K562 (cell line): ENCODE data around the gene MYO9A. TPM values are rescaled to one million over a fixed set of nuclear protein-coding genes. Genes with fewer than 3 reads are reported as not detected.

Source experiments
- ATAC-seq: fragments of 200-7000 bp; cut with Tn5 transposase; 3 replicates; pipeline ENCODE4 v1.9.1; 2020; ENCODE audit warnings: moderate library complexity
- BruUV-seq: library from RNA; stranded (reverse); fragments of 400-500 nt; replicated peaks from 2 replicates; lab custom pipeline; 2021; lab: Mats Ljungman, UMichigan
- CTCF ChIA-PET: fragments of 300-600 bp; formaldehyde crosslinking; extraction: SDS; loops from one replicate; lab custom pipeline; 2021; ENCODE audit warnings: low intra/inter-chr PET ratio; lab: Yijun Ruan, JAX
- POLR2A ChIA-PET: fragments of 300-600, 350-650 bp; sonication (Branson Sonifier 250); formaldehyde crosslinking; extraction: SDS; loops from one replicate; lab custom pipeline; 2021; ENCODE audit warnings: antibody characterized with exemption, inconsistent platforms; lab: Yijun Ruan, JAX
- DNase-seq, 4 experiments: peaks; one replicate each; pipeline versions ENCODE4 v3.0.0 to v3.0.0-alpha.2; 2011 to 2018; ENCODE audit warnings: low spot score in 3 of 4, mixed read lengths in 3 of 4; ENCODE audit errors: extremely low read depth in 1 of 4
- FAIRE-seq: peaks from 2 replicates; lab custom pipeline; 2011; peaks lifted over from hg19 to GRCh38; lab: Jason Lieb, UNC
- H2AFZ ChIP-seq: 2 replicates; pipeline ENCODE4 v1.6.0; 2011; ENCODE audit warnings: low read depth, low read length, control low read depth, inconsistent platforms
- H3K27ac ChIP-seq: fragments of 200-600 bp; 3 replicates; pipeline ENCODE4 v1.8.0; 2011; ENCODE audit warnings: low read depth, mild to moderate bottlenecking, control low read depth, inconsistent platforms, low read length, moderate library complexity, mixed read lengths; ENCODE audit errors: extremely low read depth
- H3K27me3 ChIP-seq, 2 experiments: fragments of 300-600 bp in 1 of 2; 2 replicates in 1 of 2; 3 replicates in 1 of 2; pipeline versions ENCODE4 v1.6.0 to v1.8.0; 2011; ENCODE audit warnings: inconsistent platforms in 2 of 2, low read length in 2 of 2, mild to moderate bottlenecking in 1 of 2, mixed read lengths in 1 of 2, moderate library complexity in 1 of 2; ENCODE audit not compliant: control insufficient read depth in 2 of 2, insufficient read depth in 2 of 2
- H3K36me3 ChIP-seq: fragments of 300-600 bp; 3 replicates; pipeline ENCODE4 v1.8.0; 2011; ENCODE audit warnings: mild to moderate bottlenecking, low read length, inconsistent platforms; ENCODE audit not compliant: control insufficient read depth, insufficient read depth
- H3K4me1 ChIP-seq, 2 experiments: fragments of 200-600 bp in 1 of 2; replicated peaks in 1 of 2; 2 replicates in 1 of 2; 3 replicates in 1 of 2; pipeline versions ENCODE4 v1.5.1 to v1.8.0; 2011; ENCODE audit warnings: inconsistent platforms in 2 of 2, low read length in 2 of 2, mild to moderate bottlenecking in 1 of 2, mixed read lengths in 1 of 2, moderate library complexity in 1 of 2; ENCODE audit not compliant: control insufficient read depth in 2 of 2, insufficient read depth in 2 of 2
- H3K4me2 ChIP-seq: 2 replicates; pipeline ENCODE4 v1.6.1; 2011; ENCODE audit warnings: low read length, control low read depth, inconsistent platforms, mixed read lengths; ENCODE audit not compliant: insufficient read depth
- H3K4me3 ChIP-seq: fragments of 200-600 bp; sonication (generic), shearing (Covaris generic); 2 replicates; pipeline ENCODE4 v1.5.1; 2016; ENCODE audit warnings: control low read depth, inconsistent platforms
- H3K79me2 ChIP-seq: fragments of 200-600 bp; 3 replicates; pipeline ENCODE4 v1.8.0; 2011; ENCODE audit warnings: low read length, inconsistent platforms; ENCODE audit not compliant: control insufficient read depth, insufficient read depth
- H3K9ac ChIP-seq, 2 experiments: 2 replicates each; pipeline versions ENCODE4 v1.6.0 to v1.6.1; 2011; ENCODE audit warnings: low read depth in 2 of 2, low read length in 2 of 2, control low read depth in 1 of 2, inconsistent platforms in 1 of 2, mild to moderate bottlenecking in 1 of 2, mixed read lengths in 1 of 2; ENCODE audit not compliant: insufficient read depth in 1 of 2
- H3K9me1 ChIP-seq: one replicate; pipeline ENCODE4 v1.6.0; 2011; ENCODE audit warnings: inconsistent platforms, mild to moderate bottlenecking, low read length, moderate library complexity; ENCODE audit not compliant: control insufficient read depth, insufficient read depth
- H3K9me3 ChIP-seq: replicated peaks from 2 replicates; pipeline ENCODE4 v1.5.1; 2011; ENCODE audit warnings: low read depth, low read length, inconsistent platforms; ENCODE audit not compliant: control insufficient read depth, insufficient read depth
- H4K20me1 ChIP-seq: replicated peaks from 2 replicates; pipeline ENCODE4 v1.6.1; 2011; ENCODE audit warnings: low read length, inconsistent platforms, mixed read lengths; ENCODE audit not compliant: control insufficient read depth, insufficient read depth
- HMGXB4 ChIP-seq: sonication (generic); formaldehyde crosslinking; IDR thresholded peaks from 2 replicates; pipeline ENCODE4 v1.8.1; 2023; ENCODE audit warnings: mild to moderate bottlenecking, missing genetic modification reagents
- NFIC ChIP-seq: fragments of 450-650 bp; IDR thresholded peaks from 2 replicates; pipeline ENCODE4 v1.6.1; 2017; ENCODE audit warnings: mild to moderate bottlenecking, inconsistent platforms
- NRF1 ChIP-seq, 2 experiments: fragments of 450-650 bp; IDR thresholded peaks in 1 of 2; conservative IDR thresholded peaks in 1 of 2; 2 replicates each; pipeline ENCODE4 v1.6.1; 2014; ENCODE audit warnings: mild to moderate bottlenecking in 2 of 2
- PHF21A ChIP-seq: fragments of 450-650 bp; IDR thresholded peaks from 2 replicates; pipeline ENCODE4 v1.6.1; 2017; ENCODE audit warnings: low read depth, borderline replicate concordance
- ZNF277 ChIP-seq: fragments of 250-450 bp; sonication (Bioruptor Pico); IDR thresholded peaks from 2 replicates; pipeline ENCODE4 v1.8.0; 2022; ENCODE audit warnings: inconsistent platforms, mild to moderate bottlenecking, moderate library complexity, borderline replicate concordance
- WGBS: fragments of 100-300 bp; shearing (Covaris generic); methylation state at CpG from one replicate; pipeline ENCODE4 v1.1.6; 2016; ENCODE audit warnings: low coverage, mixed read lengths; ENCODE audit not compliant: insufficient coverage; ENCODE audit errors: missing lambda C conversion rate; 5-methylcytosine and 5-hydroxymethylcytosine counted together
- in situ Hi-C: fragments of 300-500 bp; cut with MboI; formaldehyde crosslinking; loops from 4 replicates; pipeline ENCODE4 v1.15.0; 2018; ENCODE audit warnings: inconsistent platforms, mixed read lengths
- intact Hi-C: fragments of 100-400 bp; cut with micrococcal nuclease; formaldehyde crosslinking; loops from 2 replicates; pipeline ENCODE4 v1.14.2; 2022
- polyA plus RNA-seq, 8 experiments: library from polyadenylated mRNA; depleted of rRNA in 4 of 8; stranded (reverse) in 5 of 8; unstranded in 3 of 8; fragments of >200 nt; fragmentation: Nextera tagmentation in 2 of 8; fragmentation: Illumina TruSeq in 1 of 8; extraction: Ambion mirVana in 2 of 8; extraction: Trizol in 1 of 8; gene quantifications; 2 replicates each; pipeline versions ENCODE4 v1.2.1 to v1.2.3, GENCODE V29; 2011 to 2014; ENCODE audit warnings: inconsistent platforms in 1 of 8, missing spikeins in 1 of 8
- total RNA-seq, 7 experiments: library from RNA; depleted of rRNA in 6 of 7; stranded (reverse); fragments of >200 nt in 6 of 7; fragmentation: Illumina TruSeq in 2 of 7; extraction: Trizol in 2 of 7; gene quantifications; 2 replicates each; pipeline versions ENCODE4 v1.2.1 to v1.2.3, GENCODE V29; 2011 to 2021; ENCODE audit warnings: low replicate concordance in 1 of 7

Gene MYO9A
- total and polyA plus RNA-seq, 9 of the 15 experiments (the other 6 are each of a cell fraction or from before 2014, with no cell fraction given), result 1.9 to 15.4 (median 5.8) TPM

GRCh38 chr15:72135719-72136118 lies 17.8 kb upstream of the MYO9A start:
- no peaks in the 10 kb centered on the region for H3K79me2 ChIP-seq
- no peaks in the 10 kb centered on the region for H3K9me1 ChIP-seq
- FAIRE-seq (no peak), ATAC-seq (no peak), DNase-seq (no peak)
- H3K9me3 ChIP-seq, result no peaks in the 10 kb centered on the region
- no peak overlapping the region for H2AFZ ChIP-seq
- intact Hi-C loops, result no loop called here
- CTCF ChIA-PET, result interaction anchor here (0.6 kb wide), 1 partner anchor 1312 kb away, joined by 10 read pairs; no protein-coding TSS in a partner anchor
- 4% methylated on average over 2 of the region's 2 CpGs for WGBS
- POLR2A ChIA-PET, result no interaction called here
- in situ Hi-C loops, result no loop called here
- no peaks in the 10 kb centered on the region for H4K20me1 ChIP-seq
- H3K27me3 ChIP-seq, result peaks cover 5% of the 10 kb centered on the region in 2 experiments; a peak in 2 of 5 replicates
- H3K4me3 ChIP-seq, result no peak overlapping the region
- H3K4me2 ChIP-seq, result no peak overlapping the region
- no peak overlapping the region for H3K9ac ChIP-seq
- H3K4me1 ChIP-seq, result no peaks in the 10 kb centered on the region
- no peak overlapping the region for H3K27ac ChIP-seq
- no TSS peak for BruUV-seq
- no peak for TF ChIP-seq PHF21A
- no peak for TF ChIP-seq NRF1 (conservative IDR thresholded peaks at IDR 0.05 in 1 of 2, IDR thresholded peaks at IDR 0.05 in 1 of 2)
- no peak for TF ChIP-seq NFIC
- no peak for TF ChIP-seq HMGXB4 (CRISPR knock-in tag)
- no peak for TF ChIP-seq ZNF277
- no peaks in the 10 kb centered on the region for H3K36me3 ChIP-seq
